KBM-7 (cell line): Measurements from ENCODE around the gene ERP44.
A peak's percentile ranks its signal among the peaks of the same experiment; 100 is the strongest.
"Not testable (repeated sequence)": the region's sequence is repeated elsewhere in the genome, so short reads cannot be mapped to it uniquely, and the experiment has no call there.

ENCODE experiments used
- DNase-seq: peaks from one replicate; pipeline ENCODE4 v3.0.0-alpha.2; 2015
- in situ Hi-C: fragments of 300-500 bp; cut with MboI; formaldehyde crosslinking; loops from 2 replicates; pipeline ENCODE4 v1.14.3; 2020; ENCODE audit warnings: low sequenced_read_pairs, low pct_unique_long_range_greater_than_20kb, mixed read lengths

The ERP44 gene

GRCh38 chr9:100098887-100099721, at the start of gene ERP44, which contains the start of gene INVS:
ERP44 (minus strand) TSS chr9:100099000; CDS start chr9:100098840, 160 bp downstream.
INVS (plus strand) TSS chr9:100099243; CDS start chr9:100104522, 5,279 bp downstream.
- in situ Hi-C loops: no loop called here

GRCh38 chr9:100145976-100146375, 47.2 kb upstream of the ERP44 start:
- in situ Hi-C loops, DNase-seq: not testable (repeated sequence)

More at GRCh38 chr9:100098887-100099721, at the start of gene ERP44, which contains the start of gene INVS:
- DNase-seq: peak; percentile 99

GRCh38 chr9:100145167-100145934, 46.6 kb upstream of the ERP44 start:
- DNase-seq, in situ Hi-C loops: not testable (repeated sequence)

GRCh38 chr9:100141862-100142261, 43.1 kb upstream of the ERP44 start:
- DNase-seq, in situ Hi-C loops: not testable (repeated sequence)

GRCh38 chr9:100140303-100140702, 41.5 kb upstream of the ERP44 start:
- DNase-seq, in situ Hi-C loops: not testable (repeated sequence)

GRCh38 chr9:100136799-100137198, 38.0 kb upstream of the ERP44 start:
- in situ Hi-C loops: not testable (repeated sequence)

GRCh38 chr9:100134731-100135130, 35.9 kb upstream of the ERP44 start:
- in situ Hi-C loops: no loop called here
- no peak for DNase-seq

More at GRCh38 chr9:100136799-100137198, 38.0 kb upstream of the ERP44 start:
- DNase-seq: peak; percentile 17

- in situ Hi-C loops: no loop called here
- no peak for DNase-seq
These were observed 33.2 kb upstream of the ERP44 start for GRCh38 chr9:100131875-100132430.

- no peak for DNase-seq
- in situ Hi-C loops: no loop called here
These were observed 32.4 kb upstream of the ERP44 start for GRCh38 chr9:100131216-100131615.

GRCh38 chr9:100129772-100130171, 31.0 kb upstream of the ERP44 start:
- no peak for DNase-seq
- in situ Hi-C loops: no loop called here

- no peak for DNase-seq
- in situ Hi-C loops: no loop called here
These were observed 27.6 kb upstream of the ERP44 start for GRCh38 chr9:100126423-100126822.

GRCh38 chr9:100125910-100126309, 27.1 kb upstream of the ERP44 start:
- no peak for DNase-seq
- in situ Hi-C loops: no loop called here

GRCh38 chr9:100125236-100125635, 26.4 kb upstream of the ERP44 start:
- in situ Hi-C loops: no loop called here
- no peak for DNase-seq

GRCh38 chr9:100120286-100120685, 21.5 kb upstream of the ERP44 start:
- in situ Hi-C loops: no loop called here

GRCh38 chr9:100117316-100117715, 18.5 kb upstream of the ERP44 start:
- in situ Hi-C loops: no loop called here
- no peak for DNase-seq

More at GRCh38 chr9:100120286-100120685, 21.5 kb upstream of the ERP44 start:
- DNase-seq: no peak

GRCh38 chr9:100112677-100113336, 14.0 kb upstream of the ERP44 start:
- in situ Hi-C loops: no loop called here
- DNase-seq: no peak

- in situ Hi-C loops: no loop called here
- DNase-seq: peak; percentile 18
These were observed 12.4 kb upstream of the ERP44 start for GRCh38 chr9:100111235-100111634.

- no peak for DNase-seq
- in situ Hi-C loops: no loop called here
These were observed 9.8 kb upstream of the ERP44 start for GRCh38 chr9:100108559-100108958.

GRCh38 chr9:100106616-100107015, 7.8 kb upstream of the ERP44 start:
- in situ Hi-C loops: no loop called here
- no peak for DNase-seq
